Upper lobe of left lung (tissue), 6 donors: ENCODE results near the gene MTHFD2L. TPM values are rescaled to one million over a fixed set of nuclear protein-coding genes. Genes with fewer than 3 reads are reported as not detected.

Source experiments
- ATAC-seq, 2 donors: fragments of 200-7000 bp; cut with Tn5 transposase; one replicate each; pipeline ENCODE4 v1.9.1; 2022; ENCODE audit warnings: mild to moderate bottlenecking in 2 of 2, moderate library complexity in 2 of 2; ENCODE audit not compliant: low FRiP score in 2 of 2
- DNase-seq, 2 donors: peaks; one replicate each; pipeline ENCODE4 v3.0.0-alpha.2; 2019 to 2020
- H3K27ac ChIP-seq, 4 donors: fragments of 200-600 bp; sonication (generic); one replicate each; pipeline ENCODE4 v1.5.1; 2016 to 2019
- H3K27me3 ChIP-seq, 4 donors: fragments of 200-600 bp; sonication (generic); one replicate each; pipeline ENCODE4 v1.5.1; 2017 to 2019
- H3K36me3 ChIP-seq, 4 donors: fragments of 200-600 bp; sonication (generic); one replicate each; pipeline ENCODE4 v1.5.1; 2016 to 2019
- H3K4me1 ChIP-seq, 4 donors: fragments of 200-600 bp; sonication (generic); one replicate each; pipeline ENCODE4 v1.5.1; 2018 to 2019
- H3K4me3 ChIP-seq, 4 donors: fragments of 200-600 bp; sonication (generic); one replicate each; pipeline ENCODE4 v1.5.1; 2017 to 2019; ENCODE audit warnings: mild to moderate bottlenecking in 2 of 4, moderate library complexity in 1 of 4
- H3K9me3 ChIP-seq, 4 donors: fragments of 200-600 bp; sonication (generic); one replicate each; pipeline ENCODE4 v1.5.1; 2018 to 2019
- EP300 ChIP-seq, 4 donors: sonication (generic); formaldehyde crosslinking; IDR thresholded peaks; one replicate each; pipeline ENCODE4 v1.5.1; 2017; ENCODE audit warnings: antibody characterized with exemption in 4 of 4, control low read depth in 2 of 4
- POLR2A ChIP-seq, 4 donors: fragments of 450-650 bp; IDR thresholded peaks; one replicate each; pipeline ENCODE4 v1.5.1; 2016 to 2017; ENCODE audit warnings: antibody characterized with exemption in 4 of 4, mild to moderate bottlenecking in 2 of 4
- POLR2AphosphoS5 ChIP-seq, 2 donors: sonication (generic); formaldehyde crosslinking; IDR thresholded peaks; one replicate each; pipeline ENCODE4 v1.5.1; 2017; ENCODE audit warnings: antibody characterized with exemption in 2 of 2
- WGBS, 2 donors: methylation state at CpG; one replicate each; pipeline ENCODE4 v1.1.5; 2017 to 2018; 5-methylcytosine and 5-hydroxymethylcytosine counted together
- total RNA-seq, 6 donors: library from RNA; depleted of rRNA in 4 of 6; stranded (reverse); fragments of >200 nt in 4 of 6; gene quantifications; one replicate each; pipeline versions ENCODE4 v1.1.0 to v1.2.1, GENCODE V29; 2016 to 2021
- TF ChIP-seq, protein P1 (sequence below), 6 experiments: fragments of 450-650 bp in 4 of 6; fragments of 200-600 bp in 2 of 6; sonication (generic) in 2 of 6; IDR thresholded peaks; one replicate each; pipeline ENCODE4 v1.5.1; 2016 to 2019; ENCODE audit warnings: antibody characterized with exemption in 6 of 6
- donor health status: DM: no; HTN: no; CAD: no; lungs with moderate emphysema.
- donor health status: DM: no; HTN: yes; CAD: no; lungs with severe emphysema.

Gene MTHFD2L
- total RNA-seq, 6 donors from 2014 or later = 4.9 to 23.6 (median 12.8) TPM

DNA sequence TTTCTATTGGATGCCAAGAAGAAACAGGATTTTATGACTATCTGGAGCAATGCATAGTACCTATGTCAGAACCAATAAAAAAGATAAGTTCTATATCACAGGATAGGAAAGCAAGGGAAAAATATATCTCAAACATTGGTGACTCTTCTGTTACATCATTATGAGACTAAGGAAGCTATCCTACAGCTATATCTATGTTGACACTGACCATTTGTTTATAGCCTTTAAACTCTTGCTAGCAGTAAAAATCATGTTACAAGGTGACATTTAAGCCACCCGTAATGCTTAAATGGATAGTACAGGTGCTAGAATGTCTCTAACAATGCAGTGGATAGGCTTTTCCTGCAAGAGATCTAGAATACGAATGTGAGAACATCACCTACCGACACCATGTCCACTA is 121.8 kb downstream of the MTHFD2L start:
- Histone ChIP-seq H3K4me3 (no peak overlapping the region), H3K27me3 (no peaks in the 10 kb centered on the region)
- ATAC-seq = no peak

DNA sequence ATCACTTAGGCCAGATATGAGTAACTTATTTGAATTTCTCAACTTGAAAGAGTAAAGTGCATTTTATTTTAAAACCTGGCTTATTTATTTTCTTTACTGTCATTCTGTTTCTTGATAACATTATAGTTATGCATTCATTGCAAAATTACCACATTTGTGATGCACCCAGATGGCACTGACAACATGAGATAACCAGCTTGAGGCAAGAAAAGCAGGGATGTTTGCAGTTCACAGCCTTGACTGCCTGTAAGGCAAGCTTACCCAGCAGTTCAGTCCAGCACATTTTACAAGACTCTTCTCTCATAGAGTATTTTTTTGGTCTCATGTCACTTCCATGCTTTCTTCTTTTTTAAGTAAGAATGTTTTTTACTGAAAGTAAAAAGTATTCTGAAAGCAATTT is 125.0 kb downstream of the MTHFD2L start:
- no peak for TF ChIP-seq EP300 (IDR thresholded peaks at IDR 0.05)
- TF ChIP-seq POLR2AphosphoS5 (IDR thresholded peaks at IDR 0.05) = no peak
- TF ChIP-seq, protein P1, sequence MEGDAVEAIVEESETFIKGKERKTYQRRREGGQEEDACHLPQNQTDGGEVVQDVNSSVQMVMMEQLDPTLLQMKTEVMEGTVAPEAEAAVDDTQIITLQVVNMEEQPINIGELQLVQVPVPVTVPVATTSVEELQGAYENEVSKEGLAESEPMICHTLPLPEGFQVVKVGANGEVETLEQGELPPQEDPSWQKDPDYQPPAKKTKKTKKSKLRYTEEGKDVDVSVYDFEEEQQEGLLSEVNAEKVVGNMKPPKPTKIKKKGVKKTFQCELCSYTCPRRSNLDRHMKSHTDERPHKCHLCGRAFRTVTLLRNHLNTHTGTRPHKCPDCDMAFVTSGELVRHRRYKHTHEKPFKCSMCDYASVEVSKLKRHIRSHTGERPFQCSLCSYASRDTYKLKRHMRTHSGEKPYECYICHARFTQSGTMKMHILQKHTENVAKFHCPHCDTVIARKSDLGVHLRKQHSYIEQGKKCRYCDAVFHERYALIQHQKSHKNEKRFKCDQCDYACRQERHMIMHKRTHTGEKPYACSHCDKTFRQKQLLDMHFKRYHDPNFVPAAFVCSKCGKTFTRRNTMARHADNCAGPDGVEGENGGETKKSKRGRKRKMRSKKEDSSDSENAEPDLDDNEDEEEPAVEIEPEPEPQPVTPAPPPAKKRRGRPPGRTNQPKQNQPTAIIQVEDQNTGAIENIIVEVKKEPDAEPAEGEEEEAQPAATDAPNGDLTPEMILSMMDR (IDR thresholded peaks at IDR 0.05) = no peak
- no peak for TF ChIP-seq POLR2A (IDR thresholded peaks at IDR 0.05)

More for the DNA sequence above, 121.8 kb downstream of the MTHFD2L start:
- H3K4me1 ChIP-seq = no peaks in the 10 kb centered on the region
- WGBS, 2 donors = 99 to 100% methylated on average over 3 of the region's 3 CpGs
- TF ChIP-seq POLR2AphosphoS5 (IDR thresholded peaks at IDR 0.05) (no peak), EP300 (IDR thresholded peaks at IDR 0.05) (no peak), POLR2A (IDR thresholded peaks at IDR 0.05) (no peak)
- TF ChIP-seq, protein P1 (IDR thresholded peaks at IDR 0.05) = no peak
- no peak overlapping the region for H3K27ac ChIP-seq
- no peaks in the 10 kb centered on the region for H3K9me3 ChIP-seq
- H3K36me3 ChIP-seq = no peaks in the 10 kb centered on the region
- no peak for DNase-seq

DNA sequence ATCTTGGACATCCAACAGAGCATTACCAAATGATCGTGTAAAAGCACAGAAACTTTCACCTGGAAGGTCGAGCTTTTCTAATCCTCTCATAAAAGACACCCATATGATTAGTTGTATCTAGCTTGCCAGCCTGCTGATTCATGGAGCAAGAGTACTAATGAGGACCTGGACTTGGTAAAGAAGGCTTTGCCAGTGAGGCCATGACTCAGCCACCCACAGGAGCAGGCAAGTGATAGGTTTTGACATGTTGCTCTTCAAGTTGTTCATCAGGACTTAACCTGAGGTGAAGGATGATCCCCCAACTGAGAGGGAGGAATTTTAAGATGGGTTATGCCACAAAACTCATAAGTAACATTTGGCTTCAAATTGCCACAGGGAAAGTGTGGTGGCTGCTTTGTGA is 125.7 kb downstream of the MTHFD2L start:
- TF ChIP-seq EP300 (IDR thresholded peaks at IDR 0.05) (no peak), POLR2A (IDR thresholded peaks at IDR 0.05) (no peak), POLR2AphosphoS5 (IDR thresholded peaks at IDR 0.05) (no peak)
- TF ChIP-seq, protein P1 (IDR thresholded peaks at IDR 0.05) = no peak
- ATAC-seq = no peak
- no peaks in the 10 kb centered on the region for H3K36me3 ChIP-seq
- H3K9me3 ChIP-seq = no peaks in the 10 kb centered on the region
- H3K27me3 ChIP-seq = no peaks in the 10 kb centered on the region
- no peak for DNase-seq
- 81 to 82% methylated on average over 2 of the region's 2 CpGs for WGBS, 2 donors
- no peak overlapping the region for H3K27ac ChIP-seq
- no peaks in the 10 kb centered on the region for H3K4me1 ChIP-seq
- no peak overlapping the region for H3K4me3 ChIP-seq

More for the DNA sequence above, 125.0 kb downstream of the MTHFD2L start:
- Histone ChIP-seq H3K36me3 (no peaks in the 10 kb centered on the region), H3K4me3 (no peak overlapping the region), H3K27ac (no peak overlapping the region), H3K9me3 (no peaks in the 10 kb centered on the region), H3K4me1 (no peaks in the 10 kb centered on the region), H3K27me3 (no peaks in the 10 kb centered on the region)
- no peak for ATAC-seq
- DNase-seq = no peak

DNA sequence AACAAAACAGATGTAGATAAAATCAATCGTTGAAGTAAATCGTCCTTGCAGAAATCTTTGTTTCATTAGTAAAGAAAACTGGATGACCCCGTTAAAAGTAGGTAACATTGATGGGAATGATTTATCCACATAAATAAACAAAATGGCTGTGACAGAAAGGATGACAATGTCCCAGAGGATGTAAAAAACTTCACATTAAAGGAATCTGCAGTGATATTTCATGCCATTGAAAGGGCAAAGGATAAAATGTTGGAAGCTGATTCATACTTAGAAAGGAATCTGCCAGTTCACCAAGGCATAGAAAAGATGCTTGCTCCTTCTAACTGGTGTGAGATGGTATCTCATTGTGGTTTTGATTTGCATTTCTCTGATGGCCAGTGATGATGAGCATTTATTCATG is 126.1 kb downstream of the MTHFD2L start:
- TF ChIP-seq POLR2A (IDR thresholded peaks at IDR 0.05) = no peak
- TF ChIP-seq EP300 (IDR thresholded peaks at IDR 0.05) = no peak
- TF ChIP-seq, protein P1 (IDR thresholded peaks at IDR 0.05) = no peak
- no peak for TF ChIP-seq POLR2AphosphoS5 (IDR thresholded peaks at IDR 0.05)
- no peak overlapping the region for H3K4me3 ChIP-seq
- no peak for DNase-seq
- ATAC-seq = no peak
- no peaks in the 10 kb centered on the region for H3K27me3 ChIP-seq
- no peak overlapping the region for H3K27ac ChIP-seq
- H3K36me3 ChIP-seq = no peaks in the 10 kb centered on the region
- H3K9me3 ChIP-seq = no peaks in the 10 kb centered on the region
- WGBS, 2 donors = 46 to 66% methylated on average over 3 of the region's 3 CpGs
- H3K4me1 ChIP-seq = no peaks in the 10 kb centered on the region

DNA sequence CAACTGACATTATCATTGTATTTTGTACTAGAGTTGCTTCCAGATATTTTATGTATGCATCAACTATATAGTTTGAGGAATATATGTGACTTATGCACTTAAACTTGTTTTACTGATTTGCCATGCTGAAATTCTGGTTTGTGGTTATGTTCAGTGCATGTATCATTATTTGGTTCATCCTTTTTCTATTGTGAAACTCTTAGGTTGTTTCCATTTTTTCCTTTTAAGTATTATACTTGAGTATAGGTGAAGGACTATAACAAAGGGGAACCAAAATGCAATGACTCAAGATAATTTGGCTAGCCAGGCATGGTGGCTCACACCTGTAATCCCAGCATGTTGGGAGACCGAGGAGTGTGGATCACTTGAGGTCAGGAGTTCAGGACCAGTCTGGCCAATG is 129.2 kb downstream of the MTHFD2L start:
- Histone ChIP-seq H3K4me1 (no peaks in the 10 kb centered on the region), H3K36me3 (no peaks in the 10 kb centered on the region), H3K27me3 (no peaks in the 10 kb centered on the region), H3K4me3 (no peak overlapping the region), H3K9me3 (no peaks in the 10 kb centered on the region), H3K27ac (no peak overlapping the region)
- TF ChIP-seq POLR2AphosphoS5 (IDR thresholded peaks at IDR 0.05) = no peak
- no peak for TF ChIP-seq POLR2A (IDR thresholded peaks at IDR 0.05)
- TF ChIP-seq, protein P1 (IDR thresholded peaks at IDR 0.05) = no peak
- TF ChIP-seq EP300 (IDR thresholded peaks at IDR 0.05) = no peak
- WGBS, 2 donors = 92 to 96% methylated on average over 1 of the region's 1 CpG
- no peak for DNase-seq
- ATAC-seq = no peak
